MV-4-11 (cell line): ENCODE measurements around the gene CCNDBP1.
A peak's percentile ranks its signal among the peaks of the same experiment; 100 is the strongest.
"Not testable (repeated sequence)": the region's sequence is repeated elsewhere in the genome, so short reads cannot be mapped to it uniquely, and the experiment has no call there.

Source experiments
- DNase-seq: peaks from one replicate; lab custom pipeline; 2025; lab: John Stamatoyannopoulos, UW

The CCNDBP1 gene

DNA sequence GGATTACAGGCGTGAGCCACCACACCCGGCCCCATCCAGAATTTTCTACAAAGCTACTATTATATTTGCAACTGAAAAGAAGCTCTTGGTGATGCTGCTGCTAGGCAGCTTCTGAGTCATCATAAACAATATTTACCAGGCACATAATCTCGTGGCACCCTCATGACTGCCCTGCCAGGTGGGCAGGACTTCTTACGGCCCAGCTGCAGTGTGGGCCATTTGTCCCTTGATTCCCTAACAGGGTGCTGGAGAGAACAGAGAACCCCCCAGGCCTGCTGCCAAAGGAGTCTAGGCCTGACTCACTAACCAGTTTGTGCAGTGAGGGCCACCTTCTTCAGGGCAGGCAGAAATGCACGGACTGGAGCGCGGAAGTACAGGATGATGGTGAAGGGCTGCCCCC, 30.8 kb downstream of the CCNDBP1 start:
- no peak for DNase-seq

GRCh38 chr15:43218908-43219706, 33.9 kb downstream of the CCNDBP1 start:
- DNase-seq, result no peak

GRCh38 chr15:43219929-43220928, 35.0 kb downstream of the CCNDBP1 start:
- DNase-seq, result no peak

DNA sequence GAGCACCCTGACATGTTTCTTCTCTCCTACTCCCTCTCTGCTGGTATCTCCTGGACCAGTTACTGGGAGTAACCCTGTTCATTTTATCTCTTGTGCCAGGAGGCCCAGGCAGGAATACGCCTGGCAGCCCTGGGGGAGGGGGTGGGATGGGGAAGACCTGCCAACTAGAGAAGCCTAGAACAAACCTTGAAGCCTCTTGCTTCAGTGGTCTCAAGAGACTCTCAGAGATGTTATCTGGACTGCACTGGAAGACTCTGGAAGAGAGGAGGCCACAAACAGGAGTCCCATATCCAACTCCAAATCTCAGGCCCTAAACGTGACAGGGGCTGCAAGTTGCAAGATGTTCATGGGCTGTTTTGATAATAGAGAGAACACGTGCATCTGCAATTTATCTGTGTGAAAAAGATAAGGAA, 35.8 kb downstream of the CCNDBP1 start, which contains the start of gene EPB42:
Gene EPB42, minus strand, starts transcription at position 28 of the 413 bp plus-strand sequence. CDS start 193 bp downstream, outside the sequence.
- DNase-seq, result no peak

DNA sequence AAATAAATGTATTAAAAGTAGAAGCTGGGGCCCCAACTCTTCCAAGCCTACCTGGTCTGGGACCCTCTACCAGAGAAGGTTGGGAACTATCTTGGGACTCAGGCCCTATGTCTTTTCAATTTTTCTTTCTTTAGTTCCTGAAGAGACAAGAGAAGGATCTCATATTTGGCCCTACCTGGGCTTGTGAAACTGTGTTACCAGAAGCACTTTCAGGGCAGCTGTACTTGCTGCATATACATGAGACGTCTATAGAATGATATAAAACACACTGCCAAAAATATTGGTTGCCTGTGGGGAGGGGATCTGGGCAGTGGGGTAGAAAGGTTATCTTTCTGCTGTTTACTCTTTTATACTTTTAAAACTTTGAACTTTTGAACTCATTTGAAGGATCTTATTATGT, 36.2 kb downstream of the CCNDBP1 start:
- no peak for DNase-seq

GRCh38 chr15:43225201-43225949, 40.2 kb downstream of the CCNDBP1 start:
- peak; percentile 81 for DNase-seq

DNA sequence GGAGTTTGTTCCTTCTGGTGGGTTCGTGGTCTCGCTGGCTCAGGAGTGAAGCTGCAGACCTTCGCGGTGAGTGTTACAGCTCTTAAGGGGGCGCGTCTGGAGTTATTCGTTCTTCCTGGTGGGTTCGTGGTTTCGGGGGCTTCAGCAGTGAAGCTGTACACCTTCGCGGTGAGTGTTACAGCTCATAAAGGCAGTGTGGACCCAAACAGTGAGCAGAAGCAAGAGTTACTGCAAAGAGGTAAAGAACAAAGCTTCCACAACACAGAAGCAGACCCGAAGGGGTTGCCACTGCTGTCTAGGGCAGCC, 40.7 kb downstream of the CCNDBP1 start:
- DNase-seq, result not testable (repeated sequence)

DNA sequence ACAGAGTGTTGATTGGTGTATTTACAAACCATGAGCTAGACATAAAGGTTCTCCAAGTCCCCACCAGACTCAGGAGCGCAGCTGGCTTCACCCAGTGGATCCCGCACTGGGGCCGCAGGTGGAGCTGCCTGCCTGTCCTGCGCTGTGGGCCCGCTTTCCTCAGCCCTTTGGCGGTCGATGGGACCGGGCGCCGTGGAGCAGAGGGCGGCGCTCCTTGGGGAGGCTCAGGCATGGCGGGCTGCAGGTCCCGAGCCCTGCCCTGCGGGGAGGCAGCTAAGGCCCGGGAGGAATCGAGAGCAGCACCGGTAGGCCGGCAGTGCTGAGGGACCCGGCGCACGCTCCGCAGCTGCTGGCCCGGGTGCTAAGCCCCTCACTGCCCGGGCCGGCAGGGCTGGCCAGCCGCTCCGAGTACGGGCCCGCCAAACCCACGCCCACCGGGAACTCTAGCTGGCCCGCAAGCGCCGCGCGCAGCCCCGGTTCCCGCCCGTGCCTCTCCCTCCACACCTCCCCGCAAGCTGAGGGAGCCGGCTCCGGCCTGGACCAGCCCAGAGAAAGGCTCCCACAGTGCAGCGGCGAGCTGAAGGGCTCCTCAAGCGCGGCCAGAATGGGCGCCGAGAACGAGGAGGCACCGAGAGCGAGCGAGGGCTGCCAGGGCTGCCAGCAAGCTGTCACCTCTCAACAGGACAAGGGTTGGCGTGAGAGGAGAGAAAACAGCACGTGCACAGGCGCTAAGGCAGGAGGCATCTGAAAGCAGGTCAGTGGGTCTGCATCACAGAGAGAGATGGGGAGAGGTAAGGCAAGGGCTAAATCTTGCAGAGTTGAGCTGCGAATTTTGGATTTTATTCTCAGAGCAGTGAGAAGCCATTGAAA, 41.5 kb downstream of the CCNDBP1 start:
- no peak for DNase-seq

- no peak for DNase-seq
These were observed 44.8 kb downstream of the CCNDBP1 start for GRCh38 chr15:43229977-43230376.

- no peak for DNase-seq
These were observed 45.5 kb downstream of the CCNDBP1 start for GRCh38 chr15:43230640-43231115.

DNA sequence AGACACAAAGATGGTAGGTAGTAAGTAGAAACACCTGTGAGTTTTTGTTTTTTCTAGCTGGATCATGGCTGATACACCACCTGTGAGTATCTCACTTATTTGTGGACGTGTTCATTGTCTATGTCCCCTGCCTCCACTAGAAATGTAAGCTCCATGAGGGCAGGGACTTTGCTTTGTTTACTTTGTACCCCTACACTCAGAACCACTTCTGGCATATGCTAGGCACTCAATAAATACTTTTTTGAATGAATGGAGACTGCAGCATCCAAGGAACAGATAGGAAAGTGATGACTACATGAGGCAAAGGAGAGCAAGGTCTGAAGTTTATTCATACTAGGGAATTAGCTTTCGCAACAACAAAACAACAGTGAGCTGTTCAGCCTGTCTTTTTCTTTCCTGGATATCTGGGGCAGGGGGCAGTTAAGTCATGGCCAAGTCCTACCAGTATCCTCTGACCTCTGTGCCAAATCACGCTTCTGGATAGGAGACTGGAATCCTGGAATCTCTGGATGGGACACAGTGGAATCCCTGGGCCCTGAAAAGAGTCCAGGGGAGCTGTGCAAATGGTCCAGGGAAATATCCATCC, 47.2 kb downstream of the CCNDBP1 start:
- DNase-seq, result no peak

GRCh38 chr15:43235536-43235935, 50.3 kb downstream of the CCNDBP1 start:
- DNase-seq, result no peak

- no peak for DNase-seq
These were observed 52.8 kb downstream of the CCNDBP1 start for GRCh38 chr15:43237842-43238470.

GRCh38 chr15:43238671-43239131, 53.5 kb downstream of the CCNDBP1 start:
- peak; percentile 73 for DNase-seq

- peak; percentile 96 for DNase-seq
These were observed 54.7 kb downstream of the CCNDBP1 start for GRCh38 chr15:43239732-43240491.

DNA sequence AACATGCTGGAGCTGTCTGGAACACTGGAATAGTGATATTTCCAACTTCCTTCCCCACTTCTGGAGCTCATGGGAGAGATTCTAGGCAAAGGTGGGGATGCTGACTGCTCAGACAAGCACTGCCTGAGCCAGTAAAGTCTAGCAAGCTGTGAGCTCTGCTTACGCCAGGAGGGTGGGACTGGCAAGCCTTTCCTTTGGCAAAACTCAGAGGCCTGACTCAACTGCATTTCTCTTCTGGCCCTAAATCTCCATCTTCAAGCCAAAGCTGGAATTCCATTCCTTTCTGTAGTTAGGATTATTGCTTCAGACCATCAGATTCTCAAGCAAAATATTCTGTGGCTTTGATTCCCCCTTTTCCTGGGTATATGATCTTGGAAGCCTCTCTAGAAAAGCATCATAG, 55.9 kb downstream of the CCNDBP1 start:
- no peak for DNase-seq

DNA sequence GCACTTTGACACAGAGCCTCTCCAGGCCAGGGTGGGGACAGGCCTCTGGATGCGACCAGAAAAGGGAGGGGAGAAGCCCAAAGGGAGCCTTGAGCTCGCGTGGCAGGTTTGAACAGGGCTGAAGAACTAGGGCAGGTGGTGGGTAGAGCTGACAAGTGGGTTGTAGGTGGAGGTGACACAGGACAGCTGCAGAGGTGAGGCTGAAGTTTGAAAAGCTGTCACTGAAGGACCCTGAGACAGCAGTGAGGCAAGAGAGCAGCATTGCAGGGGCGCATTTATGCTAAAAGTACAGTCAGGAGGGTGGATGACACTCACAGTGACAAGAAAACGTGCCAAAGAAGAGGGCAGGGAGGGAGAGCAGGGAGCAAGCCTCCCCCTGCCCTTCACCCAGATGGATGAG, 57.4 kb downstream of the CCNDBP1 start:
- no peak for DNase-seq

- DNase-seq, result no peak
These were observed 57.9 kb downstream of the CCNDBP1 start for GRCh38 chr15:43243020-43243645.

DNA sequence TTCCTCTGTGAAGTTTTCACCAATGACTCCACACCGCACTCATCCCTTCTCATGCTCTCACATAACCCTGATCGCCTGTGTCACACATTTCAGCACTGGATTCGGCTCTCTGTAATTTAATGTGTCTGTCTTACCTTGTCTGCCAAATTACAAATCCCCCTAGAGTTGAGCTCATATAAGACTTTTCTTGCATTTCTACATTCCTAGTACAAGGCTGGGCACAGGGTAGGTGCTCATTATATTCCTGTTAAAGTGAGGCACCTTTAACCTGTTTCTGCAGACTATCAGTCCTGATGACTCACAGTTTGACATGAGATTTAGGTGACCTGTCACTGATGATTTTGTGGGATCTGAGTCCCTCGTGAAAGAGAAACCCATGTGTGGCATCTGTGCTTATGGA, 58.9 kb downstream of the CCNDBP1 start:
- DNase-seq, result no peak
